22Rv1 (cell line): ENCODE data around the gene H1-8.

Experiments used
- H3K27ac ChIP-seq: fragments of 450-650 bp; 2 replicates; pipeline ENCODE4 v1.5.1; 2017
- ZFX ChIP-seq: fragments of 450-650 bp; IDR thresholded peaks from 2 replicates; pipeline ENCODE4 v1.6.1; 2017; ENCODE audit warnings: antibody characterized with exemption, borderline replicate concordance
- TF ChIP-seq, protein P1 (sequence below): fragments of 450-650 bp; IDR thresholded peaks from 2 replicates; pipeline ENCODE4 v1.5.1; 2017; ENCODE audit warnings: mild to moderate bottlenecking

Gene H1-8

GRCh38 chr3:129530821-129531220, 12.2 kb upstream of the H1-8 start:
- TF ChIP-seq ZFX = no peak
- TF ChIP-seq, protein P1, sequence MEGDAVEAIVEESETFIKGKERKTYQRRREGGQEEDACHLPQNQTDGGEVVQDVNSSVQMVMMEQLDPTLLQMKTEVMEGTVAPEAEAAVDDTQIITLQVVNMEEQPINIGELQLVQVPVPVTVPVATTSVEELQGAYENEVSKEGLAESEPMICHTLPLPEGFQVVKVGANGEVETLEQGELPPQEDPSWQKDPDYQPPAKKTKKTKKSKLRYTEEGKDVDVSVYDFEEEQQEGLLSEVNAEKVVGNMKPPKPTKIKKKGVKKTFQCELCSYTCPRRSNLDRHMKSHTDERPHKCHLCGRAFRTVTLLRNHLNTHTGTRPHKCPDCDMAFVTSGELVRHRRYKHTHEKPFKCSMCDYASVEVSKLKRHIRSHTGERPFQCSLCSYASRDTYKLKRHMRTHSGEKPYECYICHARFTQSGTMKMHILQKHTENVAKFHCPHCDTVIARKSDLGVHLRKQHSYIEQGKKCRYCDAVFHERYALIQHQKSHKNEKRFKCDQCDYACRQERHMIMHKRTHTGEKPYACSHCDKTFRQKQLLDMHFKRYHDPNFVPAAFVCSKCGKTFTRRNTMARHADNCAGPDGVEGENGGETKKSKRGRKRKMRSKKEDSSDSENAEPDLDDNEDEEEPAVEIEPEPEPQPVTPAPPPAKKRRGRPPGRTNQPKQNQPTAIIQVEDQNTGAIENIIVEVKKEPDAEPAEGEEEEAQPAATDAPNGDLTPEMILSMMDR = no peak

GRCh38 chr3:129531699-129532098, 11.3 kb upstream of the H1-8 start:
- TF ChIP-seq, protein P1 = no peak
- no peak for TF ChIP-seq ZFX
- no peak overlapping the region for H3K27ac ChIP-seq

More at GRCh38 chr3:129530821-129531220, 12.2 kb upstream of the H1-8 start:
- no peak overlapping the region for H3K27ac ChIP-seq

DNA sequence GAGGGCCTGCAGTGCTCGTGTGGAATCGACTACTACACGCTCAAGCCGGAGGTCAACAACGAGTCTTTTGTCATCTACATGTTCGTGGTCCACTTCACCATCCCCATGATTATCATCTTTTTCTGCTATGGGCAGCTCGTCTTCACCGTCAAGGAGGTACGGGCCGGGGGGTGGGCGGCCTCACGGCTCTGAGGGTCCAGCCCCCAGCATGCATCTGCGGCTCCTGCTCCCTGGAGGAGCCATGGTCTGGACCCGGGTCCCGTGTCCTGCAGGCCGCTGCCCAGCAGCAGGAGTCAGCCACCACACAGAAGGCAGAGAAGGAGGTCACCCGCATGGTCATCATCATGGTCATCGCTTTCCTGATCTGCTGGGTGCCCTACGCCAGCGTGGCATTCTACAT, 10.7 kb upstream of the H1-8 start:
- no peak overlapping the region for H3K27ac ChIP-seq
- TF ChIP-seq ZFX = no peak
- TF ChIP-seq, protein P1 = no peak

DNA sequence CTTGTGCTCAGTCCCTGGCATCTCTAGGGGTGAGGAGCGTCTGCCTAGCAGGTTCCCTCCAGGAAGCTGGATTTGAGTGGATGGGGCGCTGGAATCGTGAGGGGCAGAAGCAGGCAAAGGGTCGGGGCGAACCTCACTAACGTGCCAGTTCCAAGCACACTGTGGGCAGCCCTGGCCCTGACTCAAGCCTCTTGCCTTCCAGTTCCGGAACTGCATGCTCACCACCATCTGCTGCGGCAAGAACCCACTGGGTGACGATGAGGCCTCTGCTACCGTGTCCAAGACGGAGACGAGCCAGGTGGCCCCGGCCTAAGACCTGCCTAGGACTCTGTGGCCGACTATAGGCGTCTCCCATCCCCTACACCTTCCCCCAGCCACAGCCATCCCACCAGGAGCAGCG, 9.6 kb upstream of the H1-8 start:
- H3K27ac ChIP-seq = no peak overlapping the region
- TF ChIP-seq ZFX = no peak
- TF ChIP-seq, protein P1 = no peak

- TF ChIP-seq ZFX = no peak
- TF ChIP-seq, protein P1 = no peak
- H3K27ac ChIP-seq = no peak overlapping the region
These were observed 8.4 kb upstream of the H1-8 start for GRCh38 chr3:129534428-129535027.

DNA sequence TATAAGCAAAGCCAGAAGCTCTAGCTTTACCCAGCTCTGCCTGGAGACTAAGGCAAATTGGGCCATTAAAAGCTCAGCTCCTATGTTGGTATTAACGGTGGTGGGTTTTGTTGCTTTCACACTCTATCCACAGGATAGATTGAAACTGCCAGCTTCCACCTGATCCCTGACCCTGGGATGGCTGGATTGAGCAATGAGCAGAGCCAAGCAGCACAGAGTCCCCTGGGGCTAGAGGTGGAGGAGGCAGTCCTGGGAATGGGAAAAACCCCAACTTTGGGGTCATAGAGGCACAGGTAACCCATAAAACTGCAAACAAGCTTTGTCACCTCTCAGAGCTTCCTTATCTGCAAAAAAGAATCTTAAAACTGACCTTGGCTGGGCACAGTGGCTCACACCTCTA, 7.9 kb upstream of the H1-8 start:
- no peak overlapping the region for H3K27ac ChIP-seq
- TF ChIP-seq ZFX = no peak

DNA sequence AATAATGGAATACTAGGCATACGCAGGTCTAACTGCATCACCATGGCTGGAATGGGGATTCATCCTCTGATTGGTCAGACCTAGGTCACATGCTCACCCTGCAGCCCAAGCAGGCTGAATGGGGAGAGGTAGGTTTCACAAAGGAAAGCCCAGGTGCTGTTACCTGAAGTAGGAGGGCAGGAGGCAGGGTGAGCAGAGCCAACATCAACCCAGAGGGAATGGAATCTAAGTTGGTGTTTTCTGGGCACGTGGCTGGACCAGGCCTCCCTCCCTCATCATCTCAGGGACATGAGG, 6.7 kb upstream of the H1-8 start:
- TF ChIP-seq ZFX = no peak
- TF ChIP-seq, protein P1 = no peak
- no peak overlapping the region for H3K27ac ChIP-seq

GRCh38 chr3:129536804-129537203, 6.2 kb upstream of the H1-8 start:
- H3K27ac ChIP-seq = no peak overlapping the region
- TF ChIP-seq, protein P1 = no peak
- no peak for TF ChIP-seq ZFX
